ENCODE measurements around the gene SYNE4.
A peak's percentile ranks its signal among the peaks of the same experiment; 100 is the strongest.

Gene SYNE4

GRCh38 chr19:35959040-35959967 lies 49.3 kb downstream of the SYNE4 start (continued):
- peak; percentile 78 for TF ChIP-seq ZNF449 (tag by site-specific recombination; IDR thresholded peaks at IDR 0.05)
- TF ChIP-seq AEBP2 (tag by site-specific recombination; IDR thresholded peaks at IDR 0.05; ENCODE audit: borderline replicate concordance) = no peak
- TF ChIP-seq ZNF501 (tag by site-specific recombination; IDR thresholded peaks at IDR 0.05) = no peak
- no peak for TF ChIP-seq ZNF596 (tag by site-specific recombination; IDR thresholded peaks at IDR 0.05)
- TF ChIP-seq KLF17 (tag by site-specific recombination; IDR thresholded peaks at IDR 0.05) = no peak
- 0 out of 2 replicates have a peak, but pooled peaks have one; percentile 22 for TF ChIP-seq PATZ1 (tag by site-specific recombination; IDR thresholded peaks at IDR 0.05)
- TF ChIP-seq BCL11A (tag by site-specific recombination; IDR thresholded peaks at IDR 0.05; ENCODE audit: low read depth) = no peak
- TF ChIP-seq ZEB2 (tag by site-specific recombination; IDR thresholded peaks at IDR 0.05) = peak; percentile 32; the same call in 1 of the 2 replicates
- no peak for TF ChIP-seq BCL11B (tag by site-specific recombination; IDR thresholded peaks at IDR 0.05; ENCODE audit: low read depth)
- TF ChIP-seq ZNF48 (tag by site-specific recombination; IDR thresholded peaks at IDR 0.05) = no peak
- TF ChIP-seq ZBTB48 (tag by site-specific recombination; IDR thresholded peaks at IDR 0.05) = no peak
- peak; percentile 54 for TF ChIP-seq ZNF585B (tag by site-specific recombination; IDR thresholded peaks at IDR 0.05)
- TF ChIP-seq ZBTB8A (tag by site-specific recombination; IDR thresholded peaks at IDR 0.05) = peak; percentile 85
- TF ChIP-seq ZNF175 (tag by site-specific recombination; IDR thresholded peaks at IDR 0.05) = no peak
- peak; percentile 74; the same call in 1 of the 2 replicates for TF ChIP-seq KLF16 (tag by site-specific recombination; IDR thresholded peaks at IDR 0.05)
- TF ChIP-seq ZNF2 (tag by site-specific recombination; IDR thresholded peaks at IDR 0.05) = 0 out of 2 replicates have a peak, but pooled peaks have one; percentile 46
- TF ChIP-seq ZNF544 (tag by site-specific recombination; IDR thresholded peaks at IDR 0.05) = no peak
- TF ChIP-seq ZNF629 (tag by site-specific recombination; IDR thresholded peaks at IDR 0.05) = no peak
- peak; percentile 90 for TF ChIP-seq ZIC2 (tag by site-specific recombination; IDR thresholded peaks at IDR 0.05)
- TF ChIP-seq ZNF692 (tag by site-specific recombination; IDR thresholded peaks at IDR 0.05) = peak; percentile 62; the same call in 1 of the 2 replicates
- no peak for TF ChIP-seq ZNF549 (tag by site-specific recombination; IDR thresholded peaks at IDR 0.05)
- TF ChIP-seq ZFP69B (tag by site-specific recombination; IDR thresholded peaks at IDR 0.05) = peak; percentile 65; the same call in 1 of the 2 replicates
- TF ChIP-seq KLF1 (tag by site-specific recombination; IDR thresholded peaks at IDR 0.05) = 0 out of 2 replicates have a peak, but pooled peaks have one; percentile 12
- TF ChIP-seq ZFHX2 (tag by site-specific recombination; conservative IDR thresholded peaks at IDR 0.05) = peak; percentile 100
- 0 out of 2 replicates have a peak, but pooled peaks have one; percentile 74 for TF ChIP-seq ZNF785 (tag by site-specific recombination; IDR thresholded peaks at IDR 0.05)
- no peak for TF ChIP-seq ZBTB6 (tag by site-specific recombination; IDR thresholded peaks at IDR 0.05)
- peak; percentile 46 for TF ChIP-seq ZBTB17 (tag by site-specific recombination; IDR thresholded peaks at IDR 0.05)
- TF ChIP-seq ZNF777 (tag by site-specific recombination; IDR thresholded peaks at IDR 0.05; ENCODE audit: borderline replicate concordance) = peak; percentile 38; the same call in 1 of the 2 replicates
- no peak for TF ChIP-seq ZNF555 (tag by site-specific recombination; conservative IDR thresholded peaks at IDR 0.05)
- peak; percentile 80 for TF ChIP-seq KLF9 (tag by site-specific recombination; IDR thresholded peaks at IDR 0.05; ENCODE audit: low read depth)
- no peak for TF ChIP-seq ZNF548 (tag by site-specific recombination; IDR thresholded peaks at IDR 0.05)
- no peak for TF ChIP-seq ZNF837 (tag by site-specific recombination; IDR thresholded peaks at IDR 0.05)

All from HEK293 (cell line).